HFFc6 (cell line): ENCODE results near the gene RAD51B. TPM values are rescaled to one million over a fixed set of nuclear protein-coding genes. Genes with fewer than 3 reads are reported as not detected.

Source experiments
- DNase-seq: peaks from one replicate; pipeline ENCODE4 v3.0.0-alpha.2; 2018
- H3K27ac Mint-ChIP-seq: 2 replicates; pipeline ENCODE4 v1.8.0; 2020; ENCODE audit warnings: mild to moderate bottlenecking, mixed read lengths
- H3K27me3 Mint-ChIP-seq: 2 replicates; pipeline ENCODE4 v1.8.0; 2021; ENCODE audit warnings: mild to moderate bottlenecking, moderate library complexity, mixed read lengths; ENCODE audit not compliant: insufficient read depth
- H3K36me3 Mint-ChIP-seq: 2 replicates; pipeline ENCODE4 v1.8.0; 2021; ENCODE audit warnings: low read depth, mixed read lengths
- H3K4me1 Mint-ChIP-seq: 2 replicates; pipeline ENCODE4 v1.8.0; 2020; ENCODE audit warnings: low read depth, mixed read lengths
- H3K4me3 Mint-ChIP-seq: 2 replicates; pipeline ENCODE4 v1.8.0; 2020; ENCODE audit warnings: mild to moderate bottlenecking, moderate library complexity, mixed read lengths
- H3K9me3 Mint-ChIP-seq: 2 replicates; pipeline ENCODE4 v1.8.0; 2020; ENCODE audit warnings: mild to moderate bottlenecking, mixed read lengths
- CTCF ChIP-seq: fragments of 200-600 bp; sonication (generic); IDR thresholded peaks from 2 replicates; pipeline ENCODE4 v1.5.0; 2021; ENCODE audit warnings: antibody characterized with exemption, mild to moderate bottlenecking
- total RNA-seq, 6 experiments: library from RNA; stranded (reverse); fragmentation: NEBNext Ultra II Directional; extraction: Animal tissue kit (Norgen Biotek cat#: 25700); gene quantifications; 2 replicates in 1 of 6; 3 replicates in 5 of 6; pipeline ENCODE4 v1.2.3, GENCODE V29; 2021

The RAD51B gene
- total RNA-seq, 6 experiments from 2014 or later = 7.1 to 12.4 (median 9.6) TPM

DNA sequence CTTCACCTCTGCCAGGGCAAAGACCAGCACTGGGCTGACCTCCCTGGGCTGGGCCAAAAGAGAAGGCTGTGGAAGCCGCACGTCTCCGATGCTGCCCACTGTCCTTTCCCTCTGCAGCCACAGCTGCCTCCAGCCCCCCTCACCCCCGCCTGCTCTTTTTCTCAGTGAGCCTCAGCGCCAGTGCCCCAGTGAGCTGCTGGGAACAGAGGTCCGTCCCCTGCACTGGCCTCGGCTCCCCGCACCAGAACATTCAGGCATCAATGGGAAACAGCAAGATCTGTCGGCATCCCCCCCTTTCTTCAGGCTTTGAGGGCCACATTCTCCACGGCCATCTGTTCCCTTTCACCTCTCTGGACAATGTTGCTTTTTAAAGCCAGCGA lies 575.2 kb downstream of the RAD51B start:
- no peak overlapping the region for H3K4me3 Mint-ChIP-seq
- no peak for DNase-seq
- no peaks in the 10 kb centered on the region for H3K27me3 Mint-ChIP-seq
- no peak for TF ChIP-seq CTCF
- H3K27ac Mint-ChIP-seq = no peak overlapping the region
- peaks cover 81% of the 10 kb centered on the region for H3K4me1 Mint-ChIP-seq
- no peaks in the 10 kb centered on the region for H3K36me3 Mint-ChIP-seq
- no peaks in the 10 kb centered on the region for H3K9me3 Mint-ChIP-seq

DNA sequence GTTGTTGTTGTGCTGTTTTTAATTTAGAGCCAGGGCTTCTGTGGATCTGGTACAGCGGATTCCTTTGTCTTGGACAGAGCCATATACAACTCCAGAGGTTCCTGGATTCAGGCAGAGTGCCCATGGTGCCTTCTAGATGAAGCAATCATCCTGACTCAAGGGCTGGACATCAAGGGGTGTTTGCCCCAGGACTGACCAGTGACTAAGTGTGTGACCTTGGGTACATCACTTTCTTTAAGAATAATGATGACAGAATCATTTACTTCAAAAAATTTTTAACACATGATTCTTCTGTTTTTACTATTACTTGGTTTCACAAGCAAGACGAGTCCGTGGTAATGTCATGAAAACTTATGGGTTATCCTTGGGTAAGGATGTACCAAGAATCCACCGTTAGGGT lies 576.0 kb downstream of the RAD51B start:
- no peak for TF ChIP-seq CTCF
- H3K36me3 Mint-ChIP-seq = no peaks in the 10 kb centered on the region
- H3K4me1 Mint-ChIP-seq = peaks cover 87% of the 10 kb centered on the region
- DNase-seq = peak; percentile 65
- peak overlapping the region; percentile 7; the same call in 1 of the 2 replicates for H3K27ac Mint-ChIP-seq
- H3K9me3 Mint-ChIP-seq = no peaks in the 10 kb centered on the region
- peak overlapping the region; percentile 3; the same call in 1 of the 2 replicates for H3K4me3 Mint-ChIP-seq
- H3K27me3 Mint-ChIP-seq = no peaks in the 10 kb centered on the region

DNA sequence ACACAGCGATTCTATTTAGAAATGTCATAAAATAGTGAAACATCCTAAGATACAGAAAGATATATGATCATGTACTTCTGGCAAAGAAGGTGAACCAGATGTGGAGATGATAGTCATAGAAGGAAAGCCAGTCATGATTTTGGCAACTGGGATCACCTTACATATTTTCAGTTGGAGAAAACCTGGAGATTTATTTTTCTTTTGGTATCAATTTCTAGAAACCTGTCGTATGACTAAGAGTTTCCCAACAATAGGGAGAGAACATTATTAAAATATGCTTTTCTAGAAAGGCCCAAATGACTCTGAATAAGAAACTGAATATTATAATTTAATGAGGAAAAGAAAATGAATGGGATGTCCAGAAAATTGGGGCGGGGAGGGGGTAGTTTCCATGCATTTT lies 576.9 kb downstream of the RAD51B start:
- Mint-ChIP-seq H3K27ac (no peak overlapping the region), H3K4me1 (peaks cover 89% of the 10 kb centered on the region), H3K4me3 (no peak overlapping the region), H3K9me3 (no peaks in the 10 kb centered on the region), H3K27me3 (no peaks in the 10 kb centered on the region), H3K36me3 (no peaks in the 10 kb centered on the region)
- no peak for DNase-seq
- TF ChIP-seq CTCF = no peak

DNA sequence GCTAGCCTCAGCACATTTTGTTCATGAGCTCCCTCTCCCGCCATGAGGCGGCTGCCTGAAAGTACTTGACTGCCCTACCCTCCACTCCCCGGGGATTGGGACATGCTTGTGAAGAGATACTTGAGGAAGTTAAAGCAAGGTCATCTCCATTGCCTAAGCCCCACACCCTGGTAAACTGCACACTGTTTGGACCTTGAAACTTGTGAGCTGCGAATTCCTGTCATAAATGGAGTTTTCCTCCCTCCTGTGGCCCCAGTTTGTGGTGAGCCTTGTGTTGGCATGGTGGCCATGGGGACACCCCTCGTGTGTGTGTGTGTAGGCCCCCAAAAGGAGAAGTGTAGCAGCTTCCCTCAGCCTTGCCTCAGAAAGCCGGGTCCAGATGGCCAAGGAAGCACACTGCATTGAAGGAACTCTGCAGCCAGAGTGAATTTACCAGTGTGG lies 577.8 kb downstream of the RAD51B start:
- H3K27me3 Mint-ChIP-seq = no peaks in the 10 kb centered on the region
- TF ChIP-seq CTCF = no peak
- no peak overlapping the region; the same call in 1 of the 2 replicates for H3K4me3 Mint-ChIP-seq

DNA sequence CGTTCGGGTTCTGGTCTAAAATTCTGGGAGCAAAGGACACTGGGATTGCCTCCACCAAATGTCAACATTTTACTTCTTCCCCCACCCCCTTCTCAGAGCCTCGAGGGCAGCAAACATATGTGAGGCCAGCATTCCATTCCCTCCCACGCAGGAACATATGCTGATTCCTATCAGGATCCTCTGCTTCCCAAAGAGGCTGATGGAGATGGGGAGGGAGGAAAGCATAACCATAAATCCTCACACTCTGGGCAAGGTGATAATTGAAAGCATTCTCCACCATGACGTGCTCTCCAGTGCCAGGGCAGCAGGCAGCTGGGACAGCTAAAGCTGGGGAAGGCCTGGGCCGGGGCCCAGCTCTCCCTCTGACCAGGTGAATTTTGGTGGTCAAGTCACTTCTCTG lies 578.2 kb downstream of the RAD51B start:
- Mint-ChIP-seq H3K36me3 (no peaks in the 10 kb centered on the region), H3K4me3 (no peak overlapping the region; the same call in 1 of the 2 replicates), H3K4me1 (peaks cover 87% of the 10 kb centered on the region), H3K27ac (peak overlapping the region; percentile 72), H3K9me3 (no peaks in the 10 kb centered on the region), H3K27me3 (no peaks in the 10 kb centered on the region)
- TF ChIP-seq CTCF = no peak
- peak; percentile 29 for DNase-seq

More for the DNA sequence above, 577.8 kb downstream of the RAD51B start:
- Mint-ChIP-seq H3K9me3 (no peaks in the 10 kb centered on the region), H3K36me3 (no peaks in the 10 kb centered on the region), H3K27ac (peak overlapping the region; percentile 72), H3K4me1 (peaks cover 87% of the 10 kb centered on the region)
- DNase-seq = no peak

DNA sequence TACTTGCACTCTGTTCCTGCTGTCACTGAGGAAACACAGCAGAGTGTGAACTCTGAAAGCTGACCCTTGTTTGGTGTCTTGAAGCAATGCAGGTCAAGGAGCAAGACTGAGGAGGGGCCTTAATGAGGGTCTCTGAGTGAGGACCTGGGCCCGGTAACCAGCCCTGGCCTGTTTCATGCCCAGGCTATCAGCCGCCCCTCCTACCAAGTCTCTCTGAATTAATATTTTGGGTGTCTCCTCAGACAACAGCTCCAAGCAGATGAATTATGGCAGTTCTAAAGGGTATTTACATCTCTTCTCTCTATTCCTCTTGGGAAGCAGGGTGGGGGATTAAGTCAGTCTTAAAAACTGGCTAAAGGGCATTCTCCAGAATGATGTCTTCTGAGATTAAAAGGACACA lies 578.8 kb downstream of the RAD51B start:
- H3K4me1 Mint-ChIP-seq = peaks cover 87% of the 10 kb centered on the region

More for the DNA sequence above, 578.8 kb downstream of the RAD51B start:
- Mint-ChIP-seq H3K27ac (no peak overlapping the region; the same call in 1 of the 2 replicates), H3K4me3 (no peak overlapping the region), H3K27me3 (no peaks in the 10 kb centered on the region), H3K9me3 (no peaks in the 10 kb centered on the region), H3K36me3 (no peaks in the 10 kb centered on the region)
- DNase-seq = no peak
- TF ChIP-seq CTCF = no peak
